Activated CD8-positive, alpha-beta memory T cell treated with anti-CD3 and anti-CD28 coated beads for 24 hours (primary cell): ENCODE results near the gene CENPU.

Experiments
- DNase-seq: peaks from one replicate; pipeline ENCODE4 v3.0.0-alpha.2; 2020

The CENPU gene

GRCh38 chr4:184699941-184700340 lies 34.0 kb downstream of the CENPU start:
- no peak for DNase-seq

- no peak for DNase-seq
These were observed 35.9 kb downstream of the CENPU start for GRCh38 chr4:184697956-184698355.

GRCh38 chr4:184695178-184695896 lies 38.6 kb downstream of the CENPU start:
- no peak for DNase-seq

- DNase-seq: no peak
These were observed 39.4 kb downstream of the CENPU start for GRCh38 chr4:184694412-184694956.

- no peak for DNase-seq
These were observed 40.8 kb downstream of the CENPU start for GRCh38 chr4:184693056-184693455.

GRCh38 chr4:184689681-184690080 lies 44.2 kb downstream of the CENPU start:
- no peak for DNase-seq

GRCh38 chr4:184688447-184688846 lies 45.4 kb downstream of the CENPU start:
- DNase-seq: no peak

- no peak for DNase-seq
These were observed 45.9 kb downstream of the CENPU start for GRCh38 chr4:184688005-184688404.

- no peak for DNase-seq
These were observed 49.3 kb downstream of the CENPU start for GRCh38 chr4:184684491-184685189.

- no peak for DNase-seq
These were observed 52.0 kb downstream of the CENPU start for GRCh38 chr4:184681916-184682315.

GRCh38 chr4:184680698-184681097 lies 53.2 kb downstream of the CENPU start:
- no peak for DNase-seq

GRCh38 chr4:184675821-184676492 lies 57.9 kb downstream of the CENPU start:
- DNase-seq: no peak

- no peak for DNase-seq
These were observed 58.9 kb downstream of the CENPU start for GRCh38 chr4:184675018-184675417.

GRCh38 chr4:184674011-184674410 lies 59.9 kb downstream of the CENPU start:
- DNase-seq: no peak

GRCh38 chr4:184672741-184673140 lies 61.2 kb downstream of the CENPU start:
- no peak for DNase-seq

GRCh38 chr4:184671101-184671500 lies 62.8 kb downstream of the CENPU start:
- no peak for DNase-seq

- DNase-seq: no peak
These were observed 64.6 kb downstream of the CENPU start for GRCh38 chr4:184669251-184669650.

GRCh38 chr4:184668511-184669114 lies 65.3 kb downstream of the CENPU start:
- no peak for DNase-seq

- no peak for DNase-seq
These were observed 65.8 kb downstream of the CENPU start for GRCh38 chr4:184668096-184668495.

GRCh38 chr4:184666670-184667069 lies 67.2 kb downstream of the CENPU start:
- DNase-seq: no peak

GRCh38 chr4:184664445-184665210 lies 69.3 kb downstream of the CENPU start:
- DNase-seq: no peak

GRCh38 chr4:184662236-184662635 lies 71.7 kb downstream of the CENPU start:
- no peak for DNase-seq

- no peak for DNase-seq
These were observed 72.9 kb downstream of the CENPU start for GRCh38 chr4:184660978-184661377.
